ENCODE data around the gene UNC5B.

The UNC5B gene

DNA sequence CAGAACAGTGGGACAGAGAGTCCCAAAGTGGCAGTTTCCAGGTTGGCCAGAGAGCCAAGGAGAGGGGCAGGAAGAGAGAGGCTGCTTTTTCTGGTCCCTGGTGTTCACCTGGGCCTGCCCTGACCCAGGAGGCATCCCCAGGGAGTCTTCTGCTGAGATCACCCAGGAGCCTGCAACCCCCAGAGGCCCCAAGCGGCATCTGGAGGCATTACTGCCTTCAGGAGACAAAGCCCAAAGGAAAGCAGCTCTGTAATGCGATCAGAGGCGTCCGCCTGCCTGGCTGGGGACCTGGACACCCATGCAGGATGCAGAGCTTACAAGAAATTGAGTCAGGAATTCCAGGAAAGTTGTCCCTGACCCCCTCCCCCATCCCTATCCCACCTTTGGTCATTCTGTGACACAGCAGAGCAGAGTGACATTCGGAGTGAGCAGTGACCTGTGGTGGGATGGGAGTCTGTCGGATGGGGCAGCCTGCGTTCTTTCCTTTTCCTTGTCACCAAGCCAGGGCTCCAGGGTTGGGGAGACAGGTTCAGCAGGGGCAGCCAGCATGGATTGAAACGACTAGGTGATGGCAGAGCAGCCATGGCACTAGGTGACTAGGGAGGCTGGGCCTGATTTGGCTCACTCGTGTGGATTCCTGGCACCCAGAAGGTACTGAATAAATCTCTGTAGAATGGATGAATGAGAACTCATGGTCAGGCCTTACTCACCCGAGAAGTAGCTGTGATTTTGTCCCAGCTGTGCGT lies 10.4 kb downstream of the UNC5B start:
- no peak for DNase-seq

DNA sequence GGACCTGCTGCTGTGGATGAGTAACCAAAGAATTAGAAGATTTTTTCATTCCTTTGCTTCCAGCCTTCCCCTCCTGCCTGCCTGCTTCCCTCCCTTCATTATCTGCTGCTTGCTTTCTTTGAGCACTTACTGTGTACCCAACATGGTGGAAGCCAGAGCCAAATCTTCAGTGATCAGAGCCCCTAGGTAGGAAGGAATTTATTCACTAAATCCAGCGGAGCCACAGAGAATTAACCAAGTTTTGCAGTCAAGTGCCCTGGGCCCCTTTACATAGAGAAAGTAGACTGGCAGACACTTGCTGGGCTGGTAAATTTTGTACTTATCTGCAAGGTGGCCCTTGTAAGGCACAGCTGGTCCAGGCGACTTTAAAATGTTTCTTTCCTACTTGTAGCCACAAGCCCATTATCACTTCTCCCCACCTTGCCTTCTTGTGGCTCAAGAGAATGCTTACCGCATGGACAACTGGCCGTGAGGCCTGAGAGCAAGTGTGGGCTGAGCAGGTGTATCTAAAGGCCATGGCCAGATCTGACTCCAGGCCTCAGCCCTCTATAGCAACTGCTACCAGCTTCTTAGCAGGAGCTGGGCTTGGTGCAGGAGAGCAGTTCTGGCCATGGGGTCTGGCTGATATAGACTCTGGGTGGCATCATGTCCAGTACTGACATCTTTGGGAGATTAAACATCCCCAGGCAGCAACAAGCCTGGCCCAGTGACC lies 11.1 kb downstream of the UNC5B start:
- no peak for DNase-seq

DNA sequence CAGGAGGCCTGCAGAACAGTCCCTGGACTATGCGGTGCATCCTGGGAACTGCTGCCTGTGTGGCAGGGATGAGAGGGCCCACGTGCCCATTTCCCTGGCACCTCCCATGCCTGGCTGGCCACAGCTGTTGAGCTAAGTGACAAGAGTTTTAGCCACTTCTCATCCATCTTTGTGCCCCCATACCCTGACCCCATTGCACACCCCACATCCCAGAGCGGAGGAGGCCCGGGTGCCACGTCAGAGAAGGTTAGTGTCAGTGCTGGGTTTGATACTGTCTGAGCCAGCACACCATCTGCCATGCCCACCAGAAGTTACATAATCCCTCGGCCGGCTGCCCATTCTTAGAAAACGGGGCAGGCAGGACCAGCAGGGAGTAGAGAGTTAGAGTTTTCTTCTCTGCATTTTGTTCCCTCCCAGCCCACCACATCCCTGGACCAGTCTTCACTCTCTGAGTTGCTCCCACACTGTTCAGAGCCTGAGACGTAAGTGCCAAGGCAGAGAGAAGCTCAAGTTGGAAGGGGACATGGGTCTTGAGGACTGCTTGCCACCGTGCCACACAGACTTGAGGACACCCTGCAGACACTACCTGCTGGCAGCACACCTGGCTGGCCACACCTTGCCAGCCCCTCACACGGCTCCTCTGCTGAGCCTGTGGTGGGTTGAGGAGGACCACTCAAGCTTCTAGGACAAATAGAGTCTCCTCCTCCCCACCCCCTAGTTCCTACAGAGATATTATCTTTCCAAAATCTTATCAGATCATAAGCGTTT lies 13.1 kb downstream of the UNC5B start:
- DNase-seq: peak in 51 of 58 donors; percentile 27 to 81 (median 64)

DNA sequence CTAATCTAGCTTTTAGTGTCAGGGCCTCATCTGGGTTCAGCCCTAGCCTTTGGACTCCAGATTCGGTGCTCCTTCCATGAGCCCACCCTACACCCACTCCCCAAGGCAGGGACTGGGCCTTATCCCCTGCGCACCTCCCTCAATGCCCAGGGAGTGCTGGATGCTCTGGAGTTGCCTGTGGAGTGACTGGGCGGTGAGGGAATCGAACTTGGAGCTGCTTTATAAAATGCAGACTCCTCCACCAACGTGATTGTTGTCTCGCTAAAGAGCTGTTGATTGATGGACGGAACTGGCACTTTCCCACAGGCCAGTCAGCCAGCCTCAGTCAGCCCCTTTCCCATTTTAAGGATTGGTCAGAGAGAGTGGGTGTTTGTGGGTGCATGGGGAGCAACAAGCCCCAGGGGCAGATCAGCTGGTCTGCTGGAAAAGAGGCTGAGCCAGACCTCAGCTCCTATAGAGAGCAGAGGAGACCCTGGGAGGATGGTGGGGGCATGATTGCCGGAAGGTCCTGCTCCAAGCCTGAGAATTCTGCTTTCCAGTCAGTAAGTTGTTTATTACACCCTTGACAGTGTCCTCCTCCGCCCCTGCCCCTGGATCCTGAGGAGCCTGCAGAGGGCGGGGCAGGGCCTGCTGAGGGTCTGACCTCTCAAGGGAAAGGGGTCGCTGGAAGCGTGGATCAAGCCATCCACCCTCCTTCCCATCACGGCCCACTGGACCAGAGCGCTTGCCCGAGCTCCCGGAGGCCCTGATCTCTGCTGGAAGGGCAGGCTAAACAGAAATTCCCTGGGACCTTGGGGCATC lies 16.7 kb downstream of the UNC5B start:
- no peak for DNase-seq

DNA sequence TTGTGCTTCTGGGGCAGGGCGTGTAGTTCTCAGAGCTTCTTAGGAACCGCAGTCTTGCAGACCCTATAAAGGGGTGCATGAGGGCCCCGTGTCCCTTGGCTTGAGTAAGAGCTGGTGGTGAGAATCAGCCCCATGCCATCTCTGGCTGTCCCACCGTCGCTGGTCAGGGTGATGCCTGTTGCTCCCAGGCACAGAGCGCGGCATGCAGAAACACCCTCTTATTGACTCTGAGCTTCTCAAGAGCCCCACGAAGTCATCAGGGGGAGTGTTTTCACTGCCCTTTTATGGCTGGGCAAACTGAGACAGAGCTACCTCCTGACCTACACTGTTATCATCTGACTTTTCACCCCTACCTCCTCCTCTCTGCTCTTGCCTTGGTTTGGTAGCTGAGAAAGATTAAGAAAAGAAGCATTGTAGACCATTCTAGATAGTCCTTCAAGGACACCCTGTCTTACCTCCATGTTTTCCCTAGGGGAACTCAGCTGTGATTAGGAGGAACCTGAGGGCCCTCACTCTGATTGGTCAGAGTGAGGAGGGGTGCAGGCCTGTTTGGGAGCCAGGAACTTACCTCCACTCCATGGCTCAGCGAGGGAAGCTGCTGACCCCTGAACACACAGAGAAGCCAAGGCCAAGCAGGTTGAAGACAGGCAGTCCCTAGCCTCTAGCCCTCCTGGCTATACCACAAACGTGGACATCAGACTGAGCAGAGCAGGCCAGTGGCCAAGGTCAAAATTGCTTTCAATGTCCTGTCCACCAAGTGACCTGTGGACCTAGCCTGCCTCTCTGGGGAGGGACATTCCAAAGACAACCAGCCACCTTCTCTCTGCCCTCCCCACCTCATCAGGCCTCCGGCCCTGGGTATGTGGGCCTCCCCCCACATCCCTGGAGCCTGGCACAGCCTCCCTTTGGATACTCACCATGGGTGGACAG lies 17.6 kb downstream of the UNC5B start:
- DNase-seq: peak in 1 of 58 donors; percentile 28

DNA sequence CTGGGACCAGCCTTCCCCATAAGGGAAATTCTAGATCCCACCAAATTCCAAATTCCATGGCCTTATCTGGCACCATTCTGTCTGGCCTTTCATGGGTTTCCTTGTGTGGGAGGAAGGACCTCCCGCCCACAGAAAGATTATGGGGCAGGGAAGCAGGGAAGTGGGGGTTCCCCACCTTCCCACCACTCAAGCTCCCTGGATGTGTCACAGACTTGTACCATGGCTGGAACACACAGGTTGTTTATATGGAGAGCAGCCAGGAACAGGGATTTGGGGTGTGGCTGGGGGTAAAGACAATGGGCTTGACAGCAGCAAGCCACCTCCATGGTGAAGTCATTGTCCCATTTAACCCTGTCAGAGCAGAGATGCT lies 18.3 kb downstream of the UNC5B start:
- DNase-seq: no peak

DNA sequence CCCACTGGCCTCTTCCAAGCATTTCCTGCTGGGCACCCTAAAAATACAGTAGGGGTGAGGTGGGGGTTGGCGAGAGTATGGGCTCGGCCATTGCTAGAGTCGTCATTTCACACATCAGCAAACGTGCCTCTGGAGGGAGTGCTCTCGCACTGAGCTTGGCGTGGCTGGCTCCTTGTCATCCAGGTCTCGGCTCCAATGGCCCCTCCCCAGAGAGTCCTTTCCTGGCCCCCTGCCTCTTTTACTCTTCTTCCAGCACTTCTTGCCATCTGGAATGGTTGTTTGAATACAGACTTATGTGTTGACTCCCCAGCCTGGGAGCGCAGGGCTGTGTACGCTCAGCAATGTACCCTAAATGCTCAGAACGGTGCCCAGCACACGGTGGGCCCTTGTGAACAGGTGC lies 18.8 kb downstream of the UNC5B start:
- no peak for DNase-seq

DNA sequence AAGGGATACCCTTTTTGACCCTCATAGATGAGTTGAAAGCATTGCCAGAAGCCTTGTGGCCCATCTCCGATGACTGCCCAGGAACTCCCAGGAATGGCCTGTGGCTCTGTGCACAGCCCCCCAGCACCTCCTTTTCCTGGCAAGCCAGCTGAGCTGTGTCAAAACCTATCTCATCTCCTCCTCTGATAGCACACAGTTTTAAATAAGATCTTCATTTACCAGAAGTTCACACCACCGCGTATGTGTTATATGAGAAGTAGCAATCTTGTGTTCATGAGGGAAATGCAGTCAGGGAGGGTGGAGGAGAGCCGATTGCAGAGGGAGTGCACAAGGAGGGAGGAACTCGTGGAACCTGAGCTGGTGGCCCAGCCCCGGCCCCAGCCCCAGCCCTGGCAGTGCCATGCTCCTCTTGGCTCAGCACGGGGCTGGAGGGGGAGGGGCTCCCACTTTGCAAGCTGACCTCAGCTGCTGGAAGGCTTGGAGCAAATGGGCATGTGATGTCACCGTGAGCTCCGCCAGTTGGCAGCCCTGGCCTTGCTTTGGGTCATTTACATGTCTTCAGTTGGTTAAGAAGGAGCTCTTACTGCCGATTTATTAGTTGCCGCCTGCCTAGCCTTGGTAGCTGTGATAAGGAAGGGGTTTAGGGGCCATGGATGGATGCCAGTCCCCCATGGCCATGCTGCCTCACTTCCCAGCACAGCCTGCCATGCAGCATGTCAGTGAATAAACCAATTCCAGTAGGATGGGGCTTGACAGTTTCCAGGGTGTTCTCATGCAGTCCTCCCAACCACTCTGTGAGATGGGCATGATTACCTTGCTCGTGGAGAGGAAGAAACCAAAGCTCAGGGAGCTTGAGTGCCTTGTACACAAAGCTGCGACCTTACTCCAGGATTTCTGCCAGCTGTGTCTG lies 20.0 kb downstream of the UNC5B start:
- DNase-seq: peak in 57 of 58 donors; percentile 34 to 98 (median 91)

DNA sequence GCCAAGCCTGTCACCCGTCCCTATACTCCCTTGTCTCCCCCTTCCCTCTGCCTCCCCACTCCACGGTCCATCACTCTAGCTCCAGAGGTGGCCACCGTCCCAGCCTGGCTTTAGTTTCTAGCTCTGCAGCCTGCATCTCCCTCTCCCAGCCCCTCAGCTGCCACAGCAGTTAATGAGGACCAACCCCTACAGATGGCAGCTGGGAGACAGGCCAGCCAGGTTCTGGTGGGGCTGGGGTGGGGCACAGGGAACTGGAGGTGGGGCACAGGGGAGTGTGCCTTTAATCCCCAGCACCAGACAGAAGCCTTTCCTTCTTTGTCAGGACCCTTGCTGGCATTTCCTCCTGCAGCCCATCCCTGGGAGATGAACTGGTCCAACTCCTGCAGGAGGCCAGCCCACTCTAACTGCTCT lies 21.1 kb downstream of the UNC5B start:
- no peak for DNase-seq

DNA sequence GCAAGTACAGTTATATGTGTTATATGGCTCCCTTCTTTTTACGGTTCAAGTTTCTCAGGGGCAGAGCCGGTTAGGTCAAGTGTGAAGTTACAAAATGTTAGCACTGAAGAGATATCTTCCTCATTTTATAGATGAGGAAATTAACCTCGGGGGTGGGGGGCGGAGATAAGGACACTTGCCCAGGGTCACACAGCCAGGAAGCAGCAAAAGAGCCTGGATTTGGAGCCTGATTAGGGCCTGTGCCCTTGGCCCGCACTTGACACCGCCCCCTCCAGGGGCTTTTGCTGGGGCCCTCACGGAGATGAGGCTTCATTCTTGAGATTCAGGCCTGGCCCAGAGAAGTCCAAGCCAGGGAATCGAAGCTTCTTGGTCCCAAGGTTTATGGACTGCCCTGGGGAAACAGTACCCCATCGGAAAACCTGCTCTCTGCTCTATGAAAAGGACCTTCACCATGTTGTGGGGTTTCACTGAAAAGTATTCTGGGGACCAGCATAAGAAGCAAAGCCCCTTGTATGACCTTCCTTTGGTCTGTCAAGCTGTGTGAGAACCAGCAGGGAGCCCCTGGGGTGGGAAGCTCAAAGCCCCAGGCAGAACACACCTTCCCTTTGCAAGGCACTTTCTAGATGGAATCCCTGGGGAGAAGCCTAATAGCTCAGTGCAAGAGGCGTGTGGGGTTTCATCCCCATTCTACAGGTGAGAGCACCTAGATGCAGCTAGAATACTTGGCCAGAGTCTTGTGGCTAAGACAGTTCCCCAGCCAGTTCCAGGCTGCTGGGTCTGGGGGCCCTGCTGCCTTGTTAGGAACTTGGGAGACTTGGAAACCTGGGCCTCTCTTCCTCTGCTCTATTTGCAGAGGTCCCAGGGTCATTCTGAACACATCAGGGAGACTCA lies 21.9 kb downstream of the UNC5B start:
- no peak for DNase-seq

DNA sequence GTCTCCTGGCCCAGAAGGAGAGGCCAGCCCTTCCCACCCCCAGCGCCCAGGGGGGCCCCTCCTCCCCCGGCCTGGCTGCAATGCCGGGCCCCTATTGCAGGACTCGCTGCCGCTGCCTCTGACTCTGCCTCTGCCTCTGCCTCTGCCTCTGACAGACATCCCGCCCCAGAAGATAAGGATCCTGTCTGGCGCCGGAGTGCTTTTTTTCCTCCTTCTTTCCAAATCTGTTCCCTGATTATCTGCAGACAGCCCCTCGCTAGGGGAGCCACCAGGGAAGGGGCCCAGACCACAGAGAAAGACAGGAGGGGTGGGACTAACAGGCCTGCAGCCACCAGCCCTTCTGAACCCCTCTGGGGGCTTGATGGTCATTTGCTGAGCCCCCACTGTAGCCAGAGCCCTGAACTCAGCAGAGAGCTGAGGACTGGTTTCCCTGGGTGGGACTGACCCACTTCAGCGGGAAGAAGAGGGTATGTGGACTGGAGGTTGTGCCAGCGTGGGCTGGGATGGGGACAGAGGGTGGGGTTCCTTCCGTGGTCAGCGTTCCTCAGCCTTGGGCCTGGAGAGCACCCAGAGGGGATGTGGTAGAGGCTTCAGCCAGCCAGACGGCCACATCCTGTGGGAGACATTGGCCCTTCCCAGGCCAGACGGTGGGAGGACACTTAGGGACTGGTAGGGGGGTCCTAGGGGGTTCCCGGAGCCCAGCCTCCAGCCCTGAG lies 22.8 kb downstream of the UNC5B start:
- peak in 7 of 58 donors; percentile 21 to 47 (median 40) for DNase-seq

DNA sequence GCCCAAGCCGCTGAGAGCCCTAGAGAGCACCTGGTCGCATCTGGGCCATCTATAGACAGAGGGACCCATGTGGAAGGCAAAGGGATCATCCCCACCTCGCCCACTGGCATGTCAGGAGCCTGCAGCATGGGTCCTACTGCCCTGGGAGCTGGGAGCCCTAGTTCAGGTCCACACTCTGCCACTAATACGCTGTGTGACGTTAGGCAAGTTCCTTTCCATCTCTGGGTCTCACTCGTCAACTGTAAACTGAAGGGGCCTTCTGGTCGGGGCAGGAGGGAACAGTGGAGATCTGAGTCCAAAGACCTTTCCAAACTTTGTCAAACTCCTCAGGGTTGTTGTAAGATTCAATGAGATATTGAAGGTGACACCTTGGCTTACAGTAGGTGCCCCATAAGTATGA lies 23.4 kb downstream of the UNC5B start:
- DNase-seq: no peak

DNA sequence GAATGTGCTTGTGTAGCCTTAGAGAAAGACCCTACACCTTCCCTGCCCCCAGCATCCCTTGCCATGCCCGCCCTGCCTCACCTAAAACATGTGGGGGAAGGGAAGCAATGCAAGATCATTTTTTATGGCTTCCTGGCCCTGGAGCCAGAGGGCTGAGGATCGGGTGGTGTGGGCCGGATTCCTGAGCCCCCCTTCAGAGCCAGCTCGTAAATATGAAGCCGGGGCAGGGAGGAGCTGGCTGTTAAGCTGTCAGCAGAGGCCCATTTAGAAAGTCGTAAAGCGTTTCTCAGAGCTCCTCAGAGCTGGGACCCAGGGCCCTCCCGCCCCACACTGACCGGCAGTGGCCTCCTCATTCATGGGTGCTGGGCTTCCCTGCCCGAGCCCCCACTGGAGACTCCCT lies 23.9 kb downstream of the UNC5B start:
- no peak for DNase-seq

DNA sequence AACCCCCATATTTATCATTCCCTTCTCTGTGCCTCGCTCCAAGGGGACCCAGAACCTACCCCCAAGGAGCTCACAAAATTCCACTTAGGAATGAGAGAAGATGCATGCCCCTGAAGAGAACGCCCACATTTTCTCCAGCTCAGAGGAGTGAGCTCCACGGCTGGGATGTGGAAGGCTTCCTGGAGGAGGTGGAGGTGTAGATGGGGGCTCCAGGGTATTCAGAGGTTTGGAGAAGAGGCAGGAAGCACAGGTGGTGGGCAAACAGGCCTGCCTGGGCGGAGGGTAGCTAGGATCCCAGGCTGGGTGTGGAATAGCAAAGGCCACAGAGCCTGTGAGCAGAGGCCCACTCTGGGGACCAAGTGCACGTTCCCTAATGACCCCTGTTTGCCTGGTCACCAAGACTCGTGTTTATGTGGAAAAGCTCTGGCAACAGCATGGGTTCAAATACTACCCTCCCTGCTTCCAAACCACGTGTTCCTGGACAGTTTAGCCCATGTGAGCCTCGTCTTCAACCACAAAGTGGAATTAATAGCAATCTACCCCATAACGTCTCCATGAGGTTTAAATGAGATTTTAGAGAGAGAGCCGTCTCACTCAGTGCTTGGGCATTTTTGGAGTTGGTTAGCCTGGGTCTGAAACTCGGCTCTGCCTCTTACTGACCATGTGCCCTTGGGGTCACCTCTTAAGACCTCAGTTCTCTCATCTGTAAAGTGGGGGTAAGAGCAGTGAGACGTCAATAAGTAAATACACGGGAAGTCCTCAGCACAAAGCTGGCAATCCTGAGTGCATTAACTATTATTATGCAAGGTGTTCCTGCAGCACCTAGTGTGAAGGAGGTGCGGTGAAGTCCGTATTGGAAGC lies 24.7 kb downstream of the UNC5B start:
- DNase-seq: no peak

DNA sequence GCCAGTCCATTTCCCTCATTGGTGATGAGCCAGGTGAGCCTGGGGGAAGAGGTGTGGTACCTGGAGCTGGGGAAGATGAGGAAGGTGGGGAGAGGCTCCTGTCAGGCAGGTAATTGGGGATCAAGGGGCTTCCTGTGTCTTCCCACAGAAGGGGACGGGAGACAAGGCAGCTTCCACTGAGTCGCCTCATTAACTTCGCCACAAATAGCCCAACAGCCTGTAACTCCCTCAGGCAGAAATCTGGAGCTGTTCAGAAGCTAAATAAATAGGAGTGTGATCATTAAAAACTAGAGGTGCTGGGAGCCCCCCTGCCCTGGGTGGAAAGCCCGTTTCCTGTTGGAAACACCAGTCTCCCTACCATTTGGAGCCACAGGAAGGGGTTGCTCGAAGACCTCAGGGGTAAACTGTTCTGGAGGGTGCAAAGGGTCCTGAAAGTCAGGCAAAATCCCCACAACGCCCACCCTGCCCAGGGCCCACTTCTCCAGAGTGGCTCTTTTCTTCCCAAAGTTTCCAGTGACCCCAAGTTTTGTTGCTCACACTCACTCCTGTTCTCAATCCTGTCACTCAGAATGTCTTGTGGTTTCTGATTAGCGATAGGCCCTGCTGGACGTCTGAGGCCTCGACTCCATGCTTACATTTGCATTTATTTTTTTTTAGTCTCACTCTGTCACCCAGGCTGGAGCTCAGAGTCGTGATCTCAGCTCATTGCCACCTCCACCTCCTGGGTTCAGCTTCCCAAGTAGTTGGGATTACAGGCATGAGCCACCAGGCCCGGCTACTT lies 25.7 kb downstream of the UNC5B start:
- no peak for DNase-seq

DNA sequence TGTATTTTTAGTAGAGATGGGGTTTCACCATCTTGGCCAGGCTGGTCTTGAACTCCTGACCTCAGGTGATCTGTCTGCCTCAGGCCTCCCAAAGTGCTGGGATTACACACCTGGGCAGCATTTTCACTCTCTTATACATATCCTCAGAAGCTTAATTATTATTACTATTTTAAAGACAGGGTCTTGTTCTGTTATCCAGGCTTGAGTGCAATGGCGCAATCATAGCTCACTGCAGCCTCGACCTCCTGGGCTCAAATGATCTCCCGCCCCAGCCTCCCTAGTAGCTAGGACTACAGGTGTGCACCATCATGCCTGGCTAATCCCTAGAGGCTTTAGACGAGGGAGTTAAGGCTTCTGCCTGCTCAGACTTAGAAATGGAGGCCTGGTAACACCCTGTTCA lies 26.3 kb downstream of the UNC5B start:
- DNase-seq: no peak

All from anterior cingulate cortex (tissue), 58 donors.